H7 (cell line): Measurements from ENCODE around the gene TUB. TPM values are rescaled to one million over a fixed set of nuclear protein-coding genes. Genes with fewer than 3 reads are reported as not detected.

Experiments
- DNase-seq: peaks from one replicate; pipeline ENCODE4 v3.0.0; 2012
- H3K27me3 ChIP-seq: 2 replicates; pipeline ENCODE4 v1.6.0; 2011; ENCODE audit warnings: mild to moderate bottlenecking, low read length; ENCODE audit not compliant: control insufficient read depth, insufficient read depth
- H3K36me3 ChIP-seq: replicated peaks from 2 replicates; pipeline ENCODE4 v1.5.1; 2011; ENCODE audit warnings: low read length; ENCODE audit not compliant: control insufficient read depth, insufficient read depth
- H3K4me3 ChIP-seq: 2 replicates; pipeline ENCODE4 v1.5.1; 2011; ENCODE audit warnings: low read depth, mild to moderate bottlenecking, control low read depth, low read length, moderate library complexity; ENCODE audit not compliant: insufficient read depth
- total RNA-seq: library from RNA; depleted of rRNA; stranded (reverse); fragments of >200 nt; shearing (Covaris generic); gene quantifications from 2 replicates; pipeline ENCODE4 v1.2.3, GENCODE V29; 2014

The TUB gene
- total RNA-seq, 1 experiment from 2014 or later: 14.6 TPM

DNA sequence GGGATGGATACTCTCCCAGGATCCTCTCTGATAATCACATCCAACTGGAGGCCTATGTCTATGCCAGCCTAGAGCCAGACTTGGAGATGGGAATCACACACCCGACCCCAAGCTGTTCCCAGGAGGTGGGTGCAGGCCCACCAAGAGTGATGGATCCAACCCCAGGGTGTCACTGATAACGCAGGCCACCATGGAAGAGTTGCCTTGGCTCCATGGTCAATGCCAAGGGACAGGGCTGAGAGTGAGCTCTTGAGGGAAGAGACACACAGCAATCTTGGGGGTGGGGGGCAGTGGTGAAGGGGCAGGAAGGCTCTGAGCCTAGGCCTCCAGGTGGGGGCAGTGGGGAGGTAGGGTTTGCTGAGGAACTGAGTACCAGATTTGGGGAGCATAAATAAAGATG lies 16.9 kb downstream of the TUB start:
- no peak for DNase-seq
- no peaks in the 10 kb centered on the region for H3K27me3 ChIP-seq

DNA sequence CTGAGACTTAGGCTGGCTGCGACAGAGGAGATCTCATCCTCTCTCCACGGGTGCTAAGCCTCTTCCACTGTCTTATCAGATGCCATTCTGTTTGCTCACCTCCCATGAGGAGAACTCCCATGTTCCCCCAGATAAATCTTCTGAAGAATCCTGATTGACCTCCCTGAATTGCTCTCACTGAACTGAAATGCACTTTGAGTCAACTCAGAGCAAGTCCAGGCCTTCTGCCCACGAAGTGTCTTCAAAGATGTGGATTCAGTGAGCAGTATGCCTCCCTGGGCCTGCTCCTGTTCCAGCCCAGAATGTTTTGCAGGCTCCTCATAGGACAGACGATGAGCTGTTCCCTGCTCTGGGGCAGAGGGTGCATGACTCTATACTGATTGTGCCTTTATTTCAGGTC lies 17.4 kb downstream of the TUB start:
- Histone ChIP-seq H3K27me3 (no peaks in the 10 kb centered on the region), H3K4me3 (no peak overlapping the region), H3K36me3 (peaks cover 21% of the 10 kb centered on the region)
- DNase-seq: no peak

More for the DNA sequence above, 16.9 kb downstream of the TUB start:
- peaks cover 19% of the 10 kb centered on the region for H3K36me3 ChIP-seq
- no peak overlapping the region for H3K4me3 ChIP-seq

DNA sequence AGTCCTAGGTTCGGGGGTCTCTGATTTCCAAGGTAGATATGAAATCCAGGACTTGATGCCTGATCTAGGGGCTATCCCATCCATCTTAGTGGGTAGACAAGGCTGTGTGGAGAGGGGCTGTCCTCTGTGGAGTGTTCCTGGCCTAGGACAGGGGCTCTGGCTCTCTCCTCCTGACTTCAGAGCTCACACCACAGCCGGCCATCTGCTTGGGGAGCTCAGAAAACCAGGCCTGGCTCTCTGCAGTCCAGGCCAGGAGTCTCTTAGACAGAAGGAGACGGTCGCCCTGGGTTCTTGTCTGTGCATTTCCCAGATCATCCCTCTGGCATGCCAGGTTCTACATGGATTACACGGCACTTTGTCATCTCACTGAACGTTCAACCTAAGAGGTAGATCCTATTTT lies 17.9 kb downstream of the TUB start:
- no peak overlapping the region for H3K4me3 ChIP-seq
- no peaks in the 10 kb centered on the region for H3K27me3 ChIP-seq
- DNase-seq: no peak
- peaks cover 22% of the 10 kb centered on the region for H3K36me3 ChIP-seq

DNA sequence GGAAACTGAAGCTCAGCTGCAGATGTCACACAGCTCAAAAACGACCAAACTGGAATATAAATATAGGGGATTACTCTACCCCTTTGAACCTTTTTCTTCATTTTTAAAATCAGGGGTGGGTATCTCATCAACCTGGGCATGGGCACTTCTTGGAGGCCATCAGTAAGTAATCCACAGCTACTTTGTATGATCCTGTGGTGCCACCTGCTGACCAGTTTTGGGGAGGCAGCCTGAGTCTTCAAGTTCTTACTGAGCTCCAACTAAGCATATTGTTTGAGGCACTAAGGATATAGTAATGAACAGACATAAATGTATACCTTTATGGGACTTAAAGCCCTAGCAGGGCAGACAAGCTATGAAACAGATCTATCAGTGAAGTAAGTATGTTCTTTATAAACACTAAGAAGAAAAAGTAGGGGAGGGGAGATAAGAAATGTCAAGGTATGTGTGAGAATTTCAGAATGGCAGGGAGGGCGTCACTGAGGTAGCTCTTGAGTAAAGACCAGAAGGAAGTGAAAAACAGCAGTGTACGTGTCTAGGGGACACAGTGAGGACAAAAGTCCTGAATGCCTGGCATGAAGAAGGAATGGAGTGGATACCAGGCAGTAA lies 18.4 kb downstream of the TUB start:
- DNase-seq: peak; percentile 82

DNA sequence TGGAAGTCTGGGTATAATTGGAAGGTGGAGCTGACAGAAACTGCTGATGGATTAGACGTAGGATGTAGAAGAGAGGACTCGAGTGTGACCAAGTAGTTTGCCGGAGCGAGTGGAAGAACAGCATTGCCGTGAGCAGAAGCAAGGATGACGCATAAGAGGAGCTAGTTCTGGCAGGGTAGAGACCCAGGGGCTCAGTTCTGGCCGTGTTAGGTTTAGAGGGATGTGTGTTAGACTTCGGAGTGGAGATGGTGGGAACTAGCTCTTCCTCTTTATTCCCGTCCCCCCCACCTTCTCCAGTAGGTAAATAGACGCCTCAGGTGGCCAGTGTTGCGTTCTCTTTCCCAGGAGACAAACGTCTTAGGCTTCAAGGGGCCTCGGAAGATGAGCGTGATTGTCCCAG lies 19.1 kb downstream of the TUB start:
- Histone ChIP-seq H3K4me3 (no peak overlapping the region), H3K27me3 (no peaks in the 10 kb centered on the region), H3K36me3 (peaks cover 22% of the 10 kb centered on the region)
- no peak for DNase-seq

More for the DNA sequence above, 18.4 kb downstream of the TUB start:
- H3K27me3 ChIP-seq: no peaks in the 10 kb centered on the region
- H3K4me3 ChIP-seq: no peak overlapping the region
- H3K36me3 ChIP-seq: peaks cover 22% of the 10 kb centered on the region

DNA sequence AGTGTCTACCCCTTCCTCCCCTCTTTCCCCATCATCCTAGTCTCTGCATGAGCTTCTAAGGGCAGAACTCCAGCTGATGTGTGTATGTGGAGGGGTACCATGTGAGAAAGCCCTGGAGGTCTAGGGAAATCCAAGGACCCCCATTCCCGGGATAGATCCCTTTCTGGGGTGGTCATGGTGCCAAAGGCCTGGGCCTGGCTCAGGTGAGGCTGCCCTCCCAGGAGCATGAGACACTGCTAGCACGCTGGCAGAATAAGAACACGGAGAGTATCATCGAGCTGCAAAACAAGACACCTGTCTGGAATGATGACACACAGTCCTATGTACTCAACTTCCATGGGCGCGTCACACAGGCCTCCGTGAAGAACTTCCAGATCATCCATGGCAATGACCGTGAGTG lies 19.6 kb downstream of the TUB start:
- DNase-seq: no peak
- H3K27me3 ChIP-seq: no peaks in the 10 kb centered on the region
- H3K4me3 ChIP-seq: no peak overlapping the region
- H3K36me3 ChIP-seq: peaks cover 22% of the 10 kb centered on the region

DNA sequence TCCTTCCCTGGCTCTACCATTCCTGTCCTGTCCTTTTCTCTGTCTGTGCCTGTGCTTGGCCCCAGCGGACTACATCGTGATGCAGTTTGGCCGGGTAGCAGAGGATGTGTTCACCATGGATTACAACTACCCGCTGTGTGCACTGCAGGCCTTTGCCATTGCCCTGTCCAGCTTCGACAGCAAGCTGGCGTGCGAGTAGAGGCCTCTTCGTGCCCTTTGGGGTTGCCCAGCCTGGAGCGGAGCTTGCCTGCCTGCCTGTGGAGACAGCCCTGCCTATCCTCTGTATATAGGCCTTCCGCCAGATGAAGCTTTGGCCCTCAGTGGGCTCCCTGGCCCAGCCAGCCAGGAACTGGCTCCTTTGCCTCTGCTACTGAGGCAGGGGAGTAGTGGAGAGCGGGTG lies 20.4 kb downstream of the TUB start:
- DNase-seq: no peak

DNA sequence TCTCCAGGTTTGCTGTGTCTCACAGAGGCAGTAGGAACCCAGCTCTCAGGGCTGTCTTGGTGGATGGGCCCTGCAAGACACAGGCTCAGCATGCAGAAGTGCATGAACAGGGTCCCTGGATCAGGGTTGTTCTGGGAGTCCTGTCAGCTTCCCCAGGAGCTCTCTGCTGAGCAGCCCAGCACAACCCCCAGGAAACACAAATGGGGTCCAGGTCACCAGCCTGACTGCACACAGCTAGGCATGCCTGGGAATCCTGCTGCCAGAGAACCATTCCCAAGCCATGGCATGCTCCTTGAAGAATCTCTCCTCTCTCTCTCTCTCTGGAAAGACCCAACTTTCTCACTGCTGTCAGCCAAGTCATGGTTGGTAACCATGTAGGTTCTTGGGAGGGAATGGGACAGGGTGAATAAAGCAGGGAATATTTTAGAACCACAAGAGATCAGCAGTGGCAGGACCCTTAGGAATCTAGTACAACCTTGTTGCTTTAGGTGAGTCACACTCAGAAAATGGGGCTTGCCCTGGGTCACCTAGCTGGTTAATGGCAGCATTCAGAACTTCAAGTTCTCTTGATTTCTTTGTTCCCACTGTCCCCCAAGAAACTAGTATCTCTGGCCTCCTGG lies 21.4 kb downstream of the TUB start:
- no peaks in the 10 kb centered on the region for H3K27me3 ChIP-seq
- H3K36me3 ChIP-seq: peaks cover 20% of the 10 kb centered on the region
- no peak overlapping the region for H3K4me3 ChIP-seq
- no peak for DNase-seq

More for the DNA sequence above, 20.4 kb downstream of the TUB start:
- Histone ChIP-seq H3K4me3 (no peak overlapping the region), H3K27me3 (no peaks in the 10 kb centered on the region), H3K36me3 (peaks cover 24% of the 10 kb centered on the region)

DNA sequence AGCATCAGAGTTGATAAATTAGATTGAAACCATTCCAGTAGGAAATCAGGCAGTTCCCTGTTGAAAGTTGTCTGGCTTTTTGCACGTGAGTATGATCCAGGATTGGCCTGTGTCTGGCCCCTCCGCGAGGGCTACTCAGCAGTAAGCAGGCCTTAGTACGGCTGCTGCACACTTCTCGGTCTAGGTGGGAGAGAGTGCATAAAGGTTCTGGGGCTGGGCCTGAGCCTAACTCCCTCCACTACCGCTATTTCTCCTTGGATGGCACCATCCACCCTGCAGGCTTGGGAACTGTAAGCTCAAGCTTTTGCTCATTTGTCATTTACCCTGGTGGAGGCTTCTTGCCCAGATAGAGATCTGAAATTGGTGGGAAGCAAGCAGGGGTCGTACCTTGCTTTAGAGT lies 22.0 kb downstream of the TUB start:
- no peak overlapping the region for H3K4me3 ChIP-seq
- no peak for DNase-seq
- peaks cover 20% of the 10 kb centered on the region for H3K36me3 ChIP-seq

DNA sequence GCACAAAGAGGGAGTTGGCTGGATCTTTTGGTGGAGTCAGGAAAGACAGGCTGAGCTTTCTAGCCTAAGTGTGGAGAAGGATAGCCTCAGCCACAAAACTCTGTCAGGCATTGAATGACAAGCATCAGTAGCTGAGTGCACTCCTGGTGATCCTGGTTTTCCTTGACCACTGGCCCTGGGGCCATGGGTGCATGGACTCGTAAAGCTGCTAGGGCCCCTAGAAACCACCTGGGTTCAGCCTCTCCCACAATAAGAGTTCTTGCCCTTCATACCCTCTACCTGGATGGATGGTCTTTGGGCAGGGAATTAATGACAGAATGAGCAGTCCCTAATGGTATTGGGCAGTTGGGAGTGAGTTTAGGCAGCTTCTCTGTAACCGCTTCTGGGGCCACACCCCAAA lies 22.9 kb downstream of the TUB start:
- Histone ChIP-seq H3K27me3 (no peaks in the 10 kb centered on the region), H3K4me3 (no peak overlapping the region), H3K36me3 (peaks cover 17% of the 10 kb centered on the region)
- DNase-seq: no peak

More for the DNA sequence above, 22.0 kb downstream of the TUB start:
- no peaks in the 10 kb centered on the region for H3K27me3 ChIP-seq

DNA sequence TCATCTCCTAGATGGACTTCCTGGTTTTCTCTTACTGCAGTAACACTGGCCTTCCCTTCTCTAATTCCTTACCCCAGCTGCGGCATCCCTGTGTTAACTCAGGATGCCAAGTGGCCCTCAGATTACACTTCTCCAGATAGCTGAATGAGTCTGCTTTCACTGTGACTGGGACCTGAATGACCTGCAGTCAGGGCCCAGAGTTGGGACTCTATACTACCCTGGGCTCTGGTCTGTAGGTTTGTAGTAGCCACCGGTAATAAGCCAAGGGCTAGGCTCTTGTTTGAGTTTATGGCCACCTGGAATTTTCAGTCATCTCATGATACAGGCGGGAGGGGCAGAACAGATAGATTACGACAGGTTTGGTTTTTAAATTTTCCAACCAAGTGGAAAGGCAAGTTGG lies 24.1 kb downstream of the TUB start:
- Histone ChIP-seq H3K27me3 (no peaks in the 10 kb centered on the region), H3K4me3 (no peak overlapping the region), H3K36me3 (peaks cover 19% of the 10 kb centered on the region)
- no peak for DNase-seq

DNA sequence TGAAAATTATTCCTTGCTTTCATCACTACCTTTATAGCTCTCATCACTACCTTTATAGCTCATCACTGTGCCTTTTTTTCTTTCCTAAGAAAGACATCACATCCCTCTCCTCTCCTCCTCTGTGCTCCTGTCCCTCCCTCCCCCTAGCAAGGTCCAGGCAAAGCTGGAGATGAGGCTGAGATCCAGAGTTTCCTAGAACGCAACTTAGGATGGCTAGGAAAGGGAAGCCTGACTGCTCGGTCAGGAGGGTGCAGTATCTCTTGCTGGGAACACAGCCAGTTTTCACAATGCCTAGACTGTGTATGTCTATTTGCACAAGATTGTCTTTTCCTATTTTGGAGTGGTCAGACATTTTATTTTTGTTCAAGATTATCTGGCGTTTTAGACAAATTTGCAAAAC lies 24.7 kb downstream of the TUB start:
- DNase-seq: no peak
- H3K36me3 ChIP-seq: peaks cover 20% of the 10 kb centered on the region
- no peaks in the 10 kb centered on the region for H3K27me3 ChIP-seq
- no peak overlapping the region for H3K4me3 ChIP-seq

DNA sequence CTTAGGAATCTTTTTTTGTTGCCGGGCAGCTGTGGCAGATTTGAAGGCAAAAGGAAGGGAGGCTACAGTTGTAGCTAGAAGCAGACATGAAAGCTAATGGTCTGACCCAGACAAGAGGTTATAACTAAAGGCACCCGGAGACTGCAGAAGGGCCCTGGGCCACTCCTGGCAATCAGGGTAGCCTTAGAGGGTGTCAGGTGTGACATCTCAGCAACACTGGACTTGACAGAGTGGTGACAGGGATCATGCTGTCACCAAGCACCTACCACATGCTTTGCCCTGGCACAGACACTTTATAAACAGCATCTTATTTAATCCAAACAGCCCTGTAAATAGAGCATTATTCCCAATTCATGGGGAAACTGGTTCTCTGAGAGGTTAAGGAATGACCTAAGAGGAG lies 25.7 kb downstream of the TUB start:
- DNase-seq: no peak
- Histone ChIP-seq H3K27me3 (no peaks in the 10 kb centered on the region), H3K36me3 (peaks cover 20% of the 10 kb centered on the region), H3K4me3 (no peak overlapping the region)

DNA sequence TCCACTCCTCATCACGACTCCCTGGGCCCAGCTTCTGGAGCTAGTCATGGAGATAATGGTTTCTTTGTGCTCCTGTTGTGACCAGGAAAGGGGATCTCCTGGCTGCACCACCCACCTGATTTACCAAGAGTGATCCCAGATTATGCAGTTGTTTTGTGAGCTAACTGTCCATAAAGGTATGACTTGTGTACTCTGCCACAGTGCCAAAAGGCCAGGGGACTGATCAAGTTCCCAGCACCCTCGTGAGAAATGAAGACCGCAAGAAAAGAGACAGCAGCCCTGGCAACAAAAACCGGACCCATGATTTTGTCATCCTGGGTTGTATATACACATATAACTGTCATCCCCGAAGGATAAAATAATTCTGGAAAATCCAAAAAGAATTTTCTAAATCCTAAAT lies 26.6 kb downstream of the TUB start:
- DNase-seq: no peak

DNA sequence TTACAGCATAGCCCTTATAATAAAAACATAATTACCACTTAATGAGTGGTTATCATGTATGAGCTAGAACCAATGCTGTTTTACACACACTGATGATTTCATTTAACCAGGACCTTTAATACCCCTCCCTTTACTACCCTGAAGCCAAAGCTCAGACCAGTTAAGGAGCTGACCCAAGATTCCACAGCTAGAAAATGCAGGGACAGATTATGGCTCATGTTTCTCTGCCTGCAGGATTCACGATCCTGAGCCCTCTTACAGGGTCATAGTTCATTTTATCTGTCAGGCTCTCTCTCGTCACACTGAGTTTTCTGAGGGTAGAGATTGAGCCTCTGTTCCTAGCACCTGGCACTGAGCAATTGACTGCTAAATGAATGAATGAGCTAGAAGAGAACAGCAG lies 27.4 kb downstream of the TUB start:
- Histone ChIP-seq H3K36me3 (peaks cover 11% of the 10 kb centered on the region), H3K27me3 (no peaks in the 10 kb centered on the region), H3K4me3 (no peak overlapping the region)
- no peak for DNase-seq

More for the DNA sequence above, 26.6 kb downstream of the TUB start:
- H3K4me3 ChIP-seq: no peak overlapping the region
- H3K36me3 ChIP-seq: peaks cover 13% of the 10 kb centered on the region
- no peaks in the 10 kb centered on the region for H3K27me3 ChIP-seq
